ENCODE results near the gene MED7. TPM values are rescaled to one million over a fixed set of nuclear protein-coding genes. Genes with fewer than 3 reads are reported as not detected.

The MED7 gene
- total RNA-seq, 1 donor from 2014 or later = 22.2 TPM

DNA sequence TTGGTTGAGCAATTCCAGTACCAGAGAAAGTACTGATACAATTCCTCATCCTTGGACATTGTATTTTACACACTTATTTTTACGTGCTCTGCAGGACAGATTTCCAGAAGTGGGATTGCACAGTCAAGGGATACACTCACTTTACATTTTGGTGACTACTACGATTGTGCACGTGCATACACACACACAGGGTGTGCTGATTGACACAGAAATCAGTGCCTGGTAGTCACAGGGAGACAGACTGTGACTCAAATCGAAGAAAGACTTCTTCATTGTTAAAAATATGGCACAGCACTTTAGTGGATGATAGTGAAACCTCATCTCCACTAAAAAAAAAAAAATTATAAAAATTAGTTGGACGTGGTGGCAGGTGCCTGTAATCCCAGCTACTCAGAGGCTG lies 21.9 kb upstream of the MED7 start:
- no peak for DNase-seq (ENCODE audit: low read depth)

DNA sequence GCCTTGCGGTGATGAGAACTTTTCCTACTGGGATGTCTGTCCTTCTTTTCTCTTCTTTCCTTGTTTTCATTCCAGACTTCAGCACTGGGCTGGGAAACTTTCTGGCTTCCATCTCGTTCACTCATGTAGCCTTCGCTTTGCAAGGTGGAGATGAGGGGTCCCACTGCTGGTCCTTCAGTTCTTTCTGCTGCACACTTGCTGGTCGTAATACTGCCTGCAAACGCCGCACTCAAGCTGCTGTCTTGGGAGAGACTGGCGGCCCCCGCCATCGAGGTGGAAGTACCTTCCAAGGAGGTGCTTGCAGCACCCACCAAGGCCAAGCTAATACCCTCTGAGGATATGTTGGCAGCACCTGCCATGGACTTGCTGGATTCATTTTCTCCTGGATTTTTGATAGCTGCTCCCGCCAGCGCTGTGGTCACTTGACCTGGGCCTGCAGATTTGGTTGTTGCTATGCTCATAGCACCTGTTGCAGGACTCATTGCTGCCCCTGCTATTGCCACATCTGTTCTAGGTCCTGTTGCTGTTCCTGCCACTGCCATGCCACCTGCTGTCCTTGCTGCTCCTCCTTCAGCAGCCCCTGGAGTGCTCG lies 20.4 kb upstream of the MED7 start:
- DNase-seq (ENCODE audit: low read depth) = no peak

DNA sequence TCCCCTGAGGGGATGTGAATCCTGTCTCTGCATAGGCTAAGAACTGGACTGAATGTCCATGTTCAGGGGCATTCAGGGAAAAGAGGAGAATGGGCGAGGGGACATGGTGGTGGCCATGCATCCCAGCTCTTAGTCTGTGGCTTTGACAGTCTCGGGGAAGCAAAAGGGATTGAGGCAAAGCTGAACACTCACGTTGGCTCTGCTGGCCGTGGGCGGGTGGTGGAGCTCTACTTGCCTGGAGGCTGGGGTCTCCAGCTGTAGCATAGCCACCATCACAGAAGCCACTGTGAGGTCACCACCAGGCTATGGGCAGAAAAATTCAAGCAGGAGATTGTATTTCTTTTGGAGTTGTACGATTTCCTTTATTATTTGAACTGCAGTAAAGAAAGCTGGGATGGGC lies 19.3 kb upstream of the MED7 start:
- no peak for DNase-seq (ENCODE audit: low read depth)

DNA sequence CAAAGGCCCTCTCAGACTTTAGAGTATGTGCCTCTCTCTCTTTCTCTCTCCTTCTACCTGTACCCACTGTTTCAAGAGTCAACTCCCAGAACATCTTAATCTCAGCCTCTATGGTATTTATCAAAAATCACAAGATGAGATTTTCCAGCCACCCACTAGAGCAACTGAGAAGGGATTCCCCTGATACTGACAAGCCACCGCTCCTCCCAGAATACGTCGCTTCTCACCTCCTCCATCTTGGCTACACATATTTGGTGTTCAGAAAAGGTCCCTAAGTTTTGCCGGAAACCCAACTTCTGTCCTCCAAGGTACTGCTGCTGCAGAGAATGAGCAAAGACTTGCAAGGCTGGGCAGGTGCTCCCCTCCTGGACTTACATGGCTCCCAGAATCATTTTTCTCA lies 17.3 kb upstream of the MED7 start:
- DNase-seq (ENCODE audit: low read depth) = no peak

DNA sequence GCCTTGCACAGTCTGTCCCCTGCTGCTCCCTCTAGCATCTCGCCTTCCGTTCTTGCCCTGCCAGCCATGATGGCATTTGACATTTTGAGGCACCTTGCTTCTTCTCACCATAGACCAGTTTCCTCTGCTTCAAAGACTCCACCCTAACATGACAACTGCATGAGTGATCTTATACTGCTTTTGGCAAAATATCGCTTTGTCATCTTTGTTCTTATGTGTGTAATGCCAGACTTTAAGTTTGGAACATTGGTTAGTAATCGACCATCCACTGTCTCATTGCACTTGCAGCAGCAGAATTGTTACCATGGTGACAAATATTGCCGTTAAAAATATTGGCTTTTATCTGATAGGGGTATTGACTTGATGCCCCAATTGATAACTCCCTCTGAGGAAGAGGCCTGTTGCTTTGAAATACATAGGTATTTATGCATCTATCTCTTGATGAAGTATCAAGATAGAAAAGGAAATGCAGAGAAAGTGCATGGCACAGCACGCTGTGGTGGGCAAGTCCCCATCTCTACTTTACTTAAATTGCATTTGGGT lies 16.6 kb upstream of the MED7 start:
- DNase-seq (ENCODE audit: low read depth) = no peak

DNA sequence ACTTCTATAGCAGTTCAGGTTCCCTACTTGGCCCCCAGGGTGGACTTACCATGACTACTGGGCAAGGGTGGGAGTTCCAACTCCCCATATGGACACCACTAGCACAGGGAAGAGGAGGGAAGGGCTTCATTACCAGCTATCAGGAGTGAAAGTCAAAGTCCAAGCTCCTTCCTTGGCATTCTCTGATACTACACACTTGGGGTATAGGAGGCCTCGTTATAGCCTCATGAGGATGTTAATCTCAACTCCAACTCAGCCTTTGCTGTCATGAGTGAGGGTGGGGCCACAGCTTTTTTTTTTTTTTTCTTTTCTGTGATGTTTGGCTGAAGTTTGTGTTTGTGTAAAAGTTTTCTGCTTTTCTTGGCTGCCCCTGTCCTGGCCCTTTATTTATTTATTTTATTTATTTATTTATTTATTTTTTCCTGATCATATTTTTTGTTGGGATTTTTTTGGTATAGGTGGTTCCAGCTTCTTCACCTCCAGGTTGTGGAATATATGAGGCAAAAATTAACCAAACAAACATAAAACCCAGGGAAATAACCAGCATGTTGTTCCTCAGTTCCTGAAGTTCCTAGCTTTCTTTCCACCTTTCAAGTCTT lies 14.7 kb upstream of the MED7 start:
- DNase-seq (ENCODE audit: low read depth) = no peak

DNA sequence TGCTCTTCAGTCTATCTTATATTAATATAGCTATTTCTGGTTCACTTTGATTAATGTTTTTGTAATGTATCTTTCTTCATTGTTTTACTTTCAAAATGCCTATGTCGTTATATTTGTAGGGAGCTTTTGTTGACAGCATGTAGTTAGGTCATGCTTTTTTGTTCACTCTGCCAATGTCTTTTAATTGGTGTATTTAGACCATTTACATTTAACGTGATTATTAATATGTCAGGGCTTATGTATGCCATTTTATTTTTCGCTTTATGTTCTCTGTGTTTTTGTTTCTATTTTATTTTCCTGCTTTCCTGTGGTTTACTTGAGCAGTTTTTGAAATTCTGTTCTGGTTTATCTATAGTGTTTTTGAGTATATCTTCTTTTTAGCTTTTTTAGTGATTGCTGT lies 12.6 kb upstream of the MED7 start:
- no peak for DNase-seq (ENCODE audit: low read depth)

DNA sequence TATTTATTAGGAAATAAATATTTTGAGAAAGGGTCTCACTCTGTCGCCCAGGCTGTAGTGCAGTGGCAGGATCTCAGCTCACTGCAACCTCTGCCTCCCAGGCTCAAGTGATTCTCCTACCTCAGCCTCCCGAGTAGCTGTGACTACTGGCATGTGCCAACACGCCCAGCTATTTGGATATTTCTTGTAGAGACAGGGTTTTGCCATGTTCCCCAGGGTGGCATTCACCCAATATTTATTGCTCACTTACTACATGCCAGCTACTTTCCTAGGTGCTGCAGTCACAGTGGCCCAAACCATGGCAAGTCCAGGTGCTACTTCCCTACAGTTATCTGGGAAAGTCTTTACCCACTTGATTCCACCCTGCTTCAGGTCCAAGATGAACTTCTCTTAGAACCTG lies 8.3 kb upstream of the MED7 start:
- DNase-seq (ENCODE audit: low read depth) = no peak

DNA sequence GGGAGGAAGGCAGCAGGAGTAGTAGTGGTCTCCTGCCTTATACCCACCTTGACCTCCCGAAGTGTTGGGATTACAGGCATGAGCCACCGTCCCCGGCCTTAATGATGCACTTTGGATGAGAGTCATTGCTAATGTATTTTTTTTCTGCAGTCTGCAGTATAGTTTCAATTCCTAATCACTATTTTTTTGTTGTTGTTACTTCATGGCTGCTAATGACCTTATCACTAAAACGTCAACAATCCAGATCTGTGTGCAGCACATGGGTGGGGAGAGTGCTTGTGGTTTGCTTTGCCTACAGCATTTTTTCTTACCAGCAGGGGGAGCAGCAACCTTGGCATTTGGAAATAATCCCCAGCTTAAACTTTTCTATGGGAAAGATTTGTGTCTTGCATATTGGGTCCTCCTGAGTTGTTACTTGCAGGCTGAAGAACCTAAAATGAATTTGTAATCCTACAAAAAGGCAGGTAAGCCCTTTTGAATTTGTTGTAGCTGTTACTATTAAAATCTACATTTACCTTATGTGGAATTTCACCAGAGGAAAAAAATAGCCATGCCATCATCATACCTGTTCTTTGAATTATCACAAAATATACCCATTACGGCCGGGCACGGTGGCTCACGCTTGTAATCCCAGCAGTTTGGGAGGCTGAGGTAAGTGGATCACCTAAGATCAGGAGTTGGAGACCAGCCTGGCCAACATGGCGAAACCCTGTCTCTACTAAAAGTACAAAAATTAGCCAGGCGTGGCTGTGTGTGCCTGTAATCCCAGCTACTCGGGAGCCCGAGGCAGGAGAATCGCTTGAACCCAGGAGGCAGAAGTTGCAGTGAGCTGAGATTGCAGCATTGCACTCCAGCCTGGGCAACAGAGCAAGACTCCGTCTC lies 6.3 kb upstream of the MED7 start:
- peak; percentile 57 for DNase-seq (ENCODE audit: low read depth)

DNA sequence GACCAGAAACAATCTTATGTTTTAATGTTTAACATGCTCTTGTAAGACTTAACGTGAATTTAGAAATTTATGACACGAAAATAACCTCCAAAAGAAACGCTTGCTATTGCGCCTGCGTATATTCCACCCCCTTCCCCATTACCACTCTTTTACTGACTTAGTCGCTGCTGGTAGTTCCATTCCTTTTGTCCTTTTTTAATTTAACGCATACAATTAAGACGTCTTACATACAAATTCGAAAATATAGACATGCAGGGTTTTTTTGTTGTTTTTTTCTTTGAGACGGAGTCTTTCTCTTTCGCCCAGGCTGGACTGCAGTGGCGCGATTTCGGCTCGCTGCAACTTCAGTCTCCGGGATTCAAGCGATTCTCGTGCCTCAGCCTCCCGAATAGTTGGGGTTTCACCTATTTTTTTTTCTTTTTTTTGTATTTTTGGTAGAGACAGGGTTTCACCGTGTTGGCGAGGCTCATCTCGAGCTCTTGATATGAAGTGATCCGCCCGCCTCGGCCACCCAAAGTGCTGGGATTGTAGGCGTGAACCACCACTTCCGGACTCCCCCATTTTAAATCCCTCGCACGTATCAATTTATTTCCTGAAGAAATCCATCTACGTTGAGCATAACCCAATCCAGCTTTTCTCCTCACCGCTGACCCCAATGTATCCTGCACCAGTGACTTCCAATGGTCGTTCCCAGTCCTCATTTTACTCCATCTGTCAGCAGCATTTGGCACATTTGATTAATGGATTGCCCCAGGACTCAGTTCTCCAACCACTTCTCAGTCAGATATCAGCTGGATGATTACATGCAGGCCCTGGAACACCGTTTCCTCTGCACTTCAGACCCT lies 684 bp upstream of the MED7 start:
- DNase-seq (ENCODE audit: low read depth) = no peak

DNA sequence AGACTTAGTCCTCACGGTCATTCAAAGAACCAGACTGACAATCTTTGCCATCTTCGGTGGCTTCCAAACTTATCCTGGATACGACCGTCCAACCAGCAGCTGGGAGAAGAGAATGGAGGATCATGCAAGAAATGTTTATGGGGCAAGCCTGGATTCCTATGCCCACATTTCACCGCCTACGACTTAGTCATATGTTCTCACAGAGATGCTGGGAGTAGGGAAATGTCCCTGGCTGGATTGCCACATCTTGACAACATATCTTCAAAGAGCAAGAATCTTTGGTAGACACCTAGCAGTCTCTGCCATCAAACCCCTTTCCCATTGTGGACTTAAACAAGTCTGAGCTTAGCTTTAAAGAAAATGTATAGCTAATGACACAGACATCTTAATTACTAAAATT lies 5.0 kb downstream of the MED7 start:
- peak; percentile 19 for DNase-seq (ENCODE audit: low read depth)

DNA sequence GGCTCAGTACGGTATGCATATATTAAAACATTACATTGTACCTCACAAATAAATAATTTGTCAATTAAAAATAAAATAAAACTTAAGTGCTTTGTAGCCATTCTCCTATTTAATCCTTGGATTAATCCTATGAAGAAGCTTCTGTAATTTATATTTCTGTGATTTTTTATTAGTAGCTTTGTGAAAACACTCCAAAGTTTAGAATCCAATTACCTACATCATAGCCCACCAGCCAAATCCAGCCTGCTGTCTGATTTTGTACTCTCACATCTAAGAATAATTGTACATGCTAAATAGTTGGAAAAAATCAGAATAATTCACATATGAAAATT lies 10.4 kb downstream of the MED7 start:
- no peak for DNase-seq (ENCODE audit: low read depth)

DNA sequence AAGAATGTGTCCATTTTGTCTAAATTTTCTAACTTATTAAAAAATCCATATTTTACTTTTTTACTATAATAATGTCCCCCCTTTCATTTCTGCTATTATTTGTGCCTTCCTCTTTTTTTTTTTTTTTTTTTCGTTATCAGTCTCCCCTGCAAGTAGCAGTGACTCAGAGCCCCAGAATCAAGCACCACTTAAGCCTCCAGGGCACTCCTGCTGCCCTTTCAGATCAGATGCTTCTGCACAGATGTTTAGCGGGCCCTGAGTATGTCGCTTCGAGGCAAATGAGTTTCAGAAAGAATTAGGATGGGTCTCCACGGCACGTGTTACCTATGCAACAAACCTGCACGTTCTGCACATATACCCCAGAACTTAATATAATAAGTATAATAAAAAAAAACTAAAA lies 11.7 kb downstream of the MED7 start:
- peak; percentile 48 for DNase-seq (ENCODE audit: low read depth)

DNA sequence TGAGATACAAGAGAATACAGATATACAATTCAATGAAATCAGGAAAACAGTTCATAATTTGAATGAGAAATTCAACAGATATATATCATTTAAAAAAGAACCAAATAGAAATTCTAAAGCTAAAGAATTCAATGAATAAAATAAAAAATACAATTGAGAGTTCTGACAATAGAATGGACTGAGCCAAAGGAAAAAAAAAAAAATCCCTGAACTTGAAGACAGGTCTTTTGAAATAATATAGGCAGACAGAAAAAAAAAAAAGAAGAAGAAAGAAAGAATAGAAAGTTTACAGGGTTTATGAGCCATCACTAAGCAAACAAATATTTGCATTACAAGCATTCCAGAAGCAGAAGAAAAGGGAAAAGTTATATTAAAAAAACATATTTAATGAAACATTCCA lies 21.0 kb downstream of the MED7 start:
- no peak for DNase-seq (ENCODE audit: low read depth)

DNA sequence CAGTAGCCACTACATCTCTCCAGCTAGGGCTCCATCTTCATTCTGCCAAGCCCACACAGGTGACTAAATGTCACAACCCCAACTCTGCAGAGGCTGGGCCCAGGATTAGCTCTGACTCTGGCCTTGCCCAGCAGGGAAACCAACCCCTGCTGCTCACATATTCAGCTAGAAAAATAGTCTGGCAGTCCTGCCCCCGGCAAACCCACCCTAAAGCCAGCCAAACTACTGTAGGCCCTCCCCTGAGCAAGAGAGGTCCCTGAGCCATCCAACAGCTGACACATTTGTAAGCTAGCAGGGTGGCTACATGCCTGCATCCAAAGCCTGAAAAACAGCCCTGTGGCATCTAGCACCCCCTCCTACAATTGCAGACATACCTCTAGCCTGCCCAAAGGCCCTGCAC lies 22.6 kb downstream of the MED7 start:
- no peak for DNase-seq (ENCODE audit: low read depth)

DNA sequence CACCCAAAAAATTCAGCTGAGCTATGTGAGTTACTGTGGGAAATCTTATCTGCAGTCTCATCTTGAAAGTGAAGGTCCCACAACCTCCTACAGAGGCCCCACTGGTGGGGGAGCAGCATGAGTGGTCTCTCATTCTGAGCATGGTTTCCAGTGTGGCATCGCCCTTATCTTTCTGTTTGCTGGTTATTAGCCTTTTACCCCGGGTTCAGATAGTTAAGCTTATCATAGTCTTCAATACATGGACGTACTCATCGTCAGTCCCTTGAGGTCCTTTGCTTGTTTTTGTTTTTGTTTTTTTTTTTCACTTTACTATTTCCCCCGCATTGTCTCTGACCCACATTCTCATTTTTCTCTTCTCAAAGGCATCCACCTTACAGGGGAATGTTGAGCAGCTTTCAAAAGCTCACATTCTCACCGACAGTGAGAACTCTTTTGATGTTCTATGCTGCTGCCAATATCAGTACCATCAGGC lies 26.1 kb downstream of the MED7 start:
- DNase-seq (ENCODE audit: low read depth) = no peak

DNA sequence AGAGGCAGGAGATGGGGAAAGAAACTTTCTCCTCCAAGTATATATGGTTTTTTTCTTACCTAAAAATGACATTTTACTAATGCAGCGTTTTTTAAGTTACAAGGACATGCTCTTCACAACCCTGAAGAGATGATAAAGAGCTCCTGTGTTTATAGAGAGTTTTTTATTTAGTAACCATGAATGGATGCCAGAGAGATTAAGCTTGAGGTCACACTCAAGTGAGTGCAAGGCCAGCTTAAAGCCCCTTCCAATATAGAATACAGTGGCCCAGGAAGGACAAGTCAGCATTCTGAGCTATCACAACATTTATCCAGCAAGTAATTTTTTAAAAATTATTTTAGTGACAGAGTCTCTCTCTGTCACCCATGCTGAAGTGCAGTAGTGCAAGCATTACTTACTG lies 27.2 kb downstream of the MED7 start:
- no peak for DNase-seq (ENCODE audit: low read depth)

DNA sequence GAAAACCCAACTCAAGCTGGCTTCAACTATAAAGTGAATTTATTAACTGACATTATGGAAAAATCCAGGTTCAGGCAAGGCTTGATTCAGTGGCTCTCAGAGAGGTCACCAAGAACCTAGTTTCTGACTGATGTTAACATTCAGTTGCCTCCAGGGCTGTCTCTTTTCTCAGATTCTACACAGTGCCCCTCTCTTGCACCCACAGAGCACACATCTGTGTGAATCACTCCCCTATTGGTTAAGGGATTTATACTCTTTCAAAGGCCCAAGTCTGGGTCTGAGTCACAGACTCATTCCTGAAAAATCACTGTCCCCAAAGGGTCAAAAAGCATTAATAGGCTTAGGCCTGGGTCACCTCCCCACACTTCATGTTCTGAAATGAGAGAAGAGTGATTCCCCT lies 27.7 kb downstream of the MED7 start:
- DNase-seq (ENCODE audit: low read depth) = peak; percentile 46

DNA sequence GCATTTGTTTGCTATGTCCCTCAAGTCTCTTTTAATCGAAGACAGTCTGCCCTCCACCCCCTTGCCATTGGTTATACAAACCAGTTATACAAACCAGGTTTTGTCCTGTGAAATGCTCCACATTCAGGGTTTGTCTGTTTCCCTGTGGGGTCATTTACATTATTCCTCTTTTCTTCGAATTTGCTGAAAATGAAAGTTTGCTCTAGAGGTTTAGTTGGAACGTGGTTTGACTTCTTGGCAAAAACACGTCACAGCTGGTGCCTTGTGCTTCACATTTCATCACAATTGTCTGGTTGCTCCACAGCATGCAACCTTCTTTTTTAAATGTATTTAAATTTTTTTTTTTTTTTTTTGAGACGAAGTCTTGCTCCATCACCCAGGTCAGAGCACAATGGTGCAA lies 29.7 kb downstream of the MED7 start:
- DNase-seq (ENCODE audit: low read depth) = no peak

DNA sequence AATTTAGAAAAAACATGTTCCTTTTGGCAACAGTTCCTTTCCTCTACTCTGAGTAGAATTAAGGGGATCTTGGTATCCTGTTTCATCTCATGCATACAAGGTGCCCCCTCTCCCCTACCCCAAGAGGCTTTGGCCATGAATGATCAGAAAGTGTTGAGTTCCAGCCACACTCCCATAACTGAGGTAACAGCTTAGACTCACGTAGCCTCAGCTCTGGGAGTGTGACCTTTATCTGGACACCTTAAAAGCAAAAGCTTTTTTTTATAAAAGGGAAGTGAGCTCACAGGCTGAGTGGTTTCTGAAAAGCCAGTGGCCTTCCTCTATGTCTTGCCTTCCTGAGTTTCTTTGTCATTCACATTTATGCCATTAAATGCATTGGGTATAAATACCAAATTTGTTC lies 32.9 kb downstream of the MED7 start:
- no peak for DNase-seq (ENCODE audit: low read depth)

DNA sequence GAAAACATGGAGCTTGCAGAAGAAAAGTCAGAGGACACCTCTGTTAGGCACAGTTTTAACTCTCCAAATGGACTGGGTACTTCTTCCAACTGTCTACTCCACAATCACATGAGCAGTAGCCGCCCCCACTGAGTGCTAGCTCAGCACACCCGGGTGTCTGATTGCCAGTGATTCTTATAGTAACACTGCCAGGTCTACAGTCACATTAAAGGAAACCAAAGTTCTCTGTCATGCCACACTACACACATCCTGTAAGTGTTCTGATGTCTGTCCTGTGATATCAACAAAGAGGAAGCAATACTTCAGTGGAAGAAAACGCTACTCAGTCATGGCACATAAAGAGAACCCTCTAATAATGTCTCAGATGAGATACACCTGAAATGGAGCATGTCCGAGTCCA lies 33.7 kb downstream of the MED7 start, which contains the start of gene HAVCR2:
Gene HAVCR2 (minus strand): TSS at position 69 of the 400 bp plus-strand sequence. CDS start 61 bp downstream, at position 8.
- DNase-seq (ENCODE audit: low read depth) = peak; percentile 28

DNA sequence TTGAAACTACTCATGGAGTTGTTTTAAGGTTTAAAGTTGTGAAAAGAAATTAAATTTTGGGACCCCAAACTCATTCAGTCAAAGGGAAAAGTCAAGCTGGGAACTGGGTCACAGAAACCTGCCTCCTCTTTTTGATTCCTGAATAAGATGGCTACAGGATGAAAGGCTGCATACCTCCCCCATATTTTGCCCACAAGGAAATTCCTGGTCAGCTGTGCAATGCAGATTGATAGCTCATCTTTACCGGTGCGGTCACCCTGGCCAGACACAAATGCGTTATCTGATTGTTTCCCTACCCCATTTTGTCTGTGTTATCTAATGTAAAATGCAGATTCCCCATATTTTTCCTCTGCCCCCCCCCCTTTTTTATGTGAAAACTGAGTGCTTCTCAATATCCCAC lies 35.2 kb downstream of the MED7 start:
- DNase-seq (ENCODE audit: low read depth) = peak; percentile 58
